ENCODE data around the gene GJB5. TPM values are rescaled to one million over a fixed set of nuclear protein-coding genes. Genes with fewer than 3 reads are reported as not detected.

Gene GJB5
- total RNA-seq, 1 donor from 2014 or later: not detected

DNA sequence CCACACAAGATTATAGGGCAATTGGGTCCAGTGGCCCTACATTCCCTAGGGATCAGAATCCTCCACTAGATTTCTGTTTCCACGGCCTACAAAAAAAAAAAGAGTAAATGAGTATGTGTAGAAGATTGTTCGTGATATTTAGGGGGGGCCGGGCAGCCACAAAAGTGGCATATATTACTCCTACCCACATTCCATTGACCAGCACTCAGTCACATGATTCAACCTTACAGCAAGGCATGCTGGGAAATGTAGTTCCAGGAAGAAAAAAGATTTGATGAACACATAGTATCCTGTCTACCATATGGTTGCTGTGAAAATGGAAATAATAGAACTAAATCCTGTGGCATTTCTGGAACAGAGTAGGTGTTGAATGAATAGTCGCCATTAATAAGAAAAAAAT lies 43.4 kb upstream of the GJB5 start:
- Mint-ChIP-seq H3K4me1 (ENCODE audit: unreplicated experiment) (peaks cover 20% of the 10 kb centered on the region), H3K27me3 (ENCODE audit: unreplicated experiment) (no peaks in the 10 kb centered on the region), H3K4me3 (ENCODE audit: unreplicated experiment) (no peak overlapping the region), H3K36me3 (ENCODE audit: low read depth, unreplicated experiment) (no peaks in the 10 kb centered on the region), H3K9me3 (ENCODE audit: unreplicated experiment) (no peaks in the 10 kb centered on the region), H3K27ac (ENCODE audit: unreplicated experiment) (no peak overlapping the region)
- DNase-seq (ENCODE audit: low spot score): no peak
- TF ChIP-seq CTCF (IDR thresholded peaks at IDR 0.05; ENCODE audit: unreplicated experiment): no peak

- Mint-ChIP-seq H3K4me1 (ENCODE audit: unreplicated experiment) (peaks cover 20% of the 10 kb centered on the region), H3K4me3 (ENCODE audit: unreplicated experiment) (no peak overlapping the region), H3K27ac (ENCODE audit: unreplicated experiment) (no peak overlapping the region), H3K36me3 (ENCODE audit: low read depth, unreplicated experiment) (no peaks in the 10 kb centered on the region), H3K27me3 (ENCODE audit: unreplicated experiment) (no peaks in the 10 kb centered on the region), H3K9me3 (ENCODE audit: unreplicated experiment) (no peaks in the 10 kb centered on the region)
- DNase-seq (ENCODE audit: low spot score): no peak
- no peak for TF ChIP-seq CTCF (IDR thresholded peaks at IDR 0.05; ENCODE audit: unreplicated experiment)
These were observed 42.7 kb upstream of the GJB5 start for GRCh38 chr1:34712007-34712688.

DNA sequence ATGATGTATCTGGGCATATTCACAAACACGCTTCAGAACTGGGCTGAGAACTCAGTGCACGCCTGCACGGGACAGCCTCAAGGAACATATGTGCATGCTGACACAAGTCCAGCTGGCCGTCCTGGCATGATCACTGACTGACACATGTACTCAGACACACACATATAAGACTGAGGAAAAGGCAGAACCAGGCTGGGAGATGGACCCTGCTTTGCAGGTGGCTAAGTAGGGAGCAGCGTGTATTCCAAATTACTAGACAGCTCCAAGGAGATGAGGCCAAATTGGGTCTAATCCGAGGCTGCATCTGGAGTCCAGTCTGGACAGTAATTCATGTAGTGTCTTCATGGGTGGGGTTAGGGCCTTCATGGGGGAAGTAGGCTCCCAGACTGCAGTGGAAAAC lies 41.4 kb upstream of the GJB5 start:
- Mint-ChIP-seq H3K36me3 (ENCODE audit: low read depth, unreplicated experiment) (no peaks in the 10 kb centered on the region), H3K9me3 (ENCODE audit: unreplicated experiment) (no peaks in the 10 kb centered on the region), H3K4me3 (ENCODE audit: unreplicated experiment) (no peak overlapping the region), H3K27ac (ENCODE audit: unreplicated experiment) (no peak overlapping the region), H3K4me1 (ENCODE audit: unreplicated experiment) (peaks cover 20% of the 10 kb centered on the region), H3K27me3 (ENCODE audit: unreplicated experiment) (no peaks in the 10 kb centered on the region)
- no peak for DNase-seq (ENCODE audit: low spot score)
- no peak for TF ChIP-seq CTCF (IDR thresholded peaks at IDR 0.05; ENCODE audit: unreplicated experiment)

DNA sequence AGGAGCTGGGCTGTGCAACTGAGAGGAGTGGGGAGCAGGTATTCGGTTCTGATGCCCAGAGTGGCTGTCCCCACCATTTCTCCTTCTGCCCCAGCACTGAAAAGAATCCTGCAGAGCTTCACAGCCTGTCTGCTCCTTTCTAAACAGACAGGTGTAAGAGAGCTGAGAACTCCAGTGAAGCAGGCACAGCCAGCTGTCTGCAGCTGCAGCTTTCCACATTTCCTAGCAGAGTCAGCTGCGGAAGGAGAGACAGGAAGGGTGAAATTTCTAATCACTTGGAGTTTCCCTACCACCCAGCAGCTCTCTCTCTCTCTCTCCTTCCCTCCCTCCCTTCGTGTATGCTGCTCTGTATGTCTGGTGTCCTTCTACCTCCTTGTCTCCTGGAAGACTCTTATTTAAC lies 40.5 kb upstream of the GJB5 start:
- TF ChIP-seq CTCF (IDR thresholded peaks at IDR 0.05; ENCODE audit: unreplicated experiment): no peak
- peak; percentile 6 for DNase-seq (ENCODE audit: low spot score)
- no peaks in the 10 kb centered on the region for H3K9me3 Mint-ChIP-seq (ENCODE audit: unreplicated experiment)
- H3K27me3 Mint-ChIP-seq (ENCODE audit: unreplicated experiment): no peaks in the 10 kb centered on the region
- no peak overlapping the region for H3K4me3 Mint-ChIP-seq (ENCODE audit: unreplicated experiment)
- H3K27ac Mint-ChIP-seq (ENCODE audit: unreplicated experiment): no peak overlapping the region
- no peaks in the 10 kb centered on the region for H3K36me3 Mint-ChIP-seq (ENCODE audit: low read depth, unreplicated experiment)
- H3K4me1 Mint-ChIP-seq (ENCODE audit: unreplicated experiment): peaks cover 19% of the 10 kb centered on the region

DNA sequence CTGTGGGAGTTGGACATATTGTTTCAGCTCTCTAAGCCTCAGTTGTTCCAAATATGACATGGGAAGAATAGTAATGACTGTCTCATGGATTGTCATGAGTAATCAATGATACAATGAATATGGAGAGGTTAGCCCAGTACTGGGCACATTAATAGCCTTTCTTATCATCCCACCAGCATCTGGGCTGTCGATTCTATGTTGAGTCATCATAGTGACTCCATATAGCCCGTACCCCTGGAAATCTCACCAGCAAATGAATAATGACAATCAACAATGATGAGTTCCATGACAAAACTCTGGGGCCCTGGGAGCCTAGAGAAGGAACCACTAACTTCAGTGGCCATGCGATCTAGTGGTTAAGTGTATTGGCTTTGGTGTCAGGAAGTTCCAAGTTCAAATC lies 39.7 kb upstream of the GJB5 start:
- Mint-ChIP-seq H3K4me1 (ENCODE audit: unreplicated experiment) (peaks cover 16% of the 10 kb centered on the region), H3K27ac (ENCODE audit: unreplicated experiment) (no peak overlapping the region), H3K4me3 (ENCODE audit: unreplicated experiment) (no peak overlapping the region), H3K27me3 (ENCODE audit: unreplicated experiment) (peaks cover 1% of the 10 kb centered on the region), H3K36me3 (ENCODE audit: low read depth, unreplicated experiment) (no peaks in the 10 kb centered on the region), H3K9me3 (ENCODE audit: unreplicated experiment) (no peaks in the 10 kb centered on the region)
- TF ChIP-seq CTCF (IDR thresholded peaks at IDR 0.05; ENCODE audit: unreplicated experiment): no peak
- DNase-seq (ENCODE audit: low spot score): no peak

Data from endothelial cell (in vitro differentiated cells).